BE2C (cell line): Measurements from ENCODE around the gene CASK.

Experiments used
- DNase-seq: peaks from one replicate; pipeline ENCODE4 v3.0.0-alpha.2; 2020
- H3K27me3 ChIP-seq: fragments of 250-450 bp; sonication (Bioruptor Pico); 2 replicates; pipeline ENCODE4 v1.5.1; 2020; ENCODE audit warnings: mild to moderate bottlenecking
- H3K36me3 ChIP-seq: fragments of 250-450 bp; sonication (Bioruptor Pico); 2 replicates; pipeline ENCODE4 v1.5.1; 2020; ENCODE audit warnings: mild to moderate bottlenecking
- H3K4me1 ChIP-seq: fragments of 250-450 bp; sonication (Bioruptor Pico); 2 replicates; pipeline ENCODE4 v1.5.1; 2020
- H3K4me3 ChIP-seq: 2 replicates; pipeline ENCODE4 v1.5.1; 2011; ENCODE audit warnings: low read depth, low read length
- H3K9me3 ChIP-seq: fragments of 250-450 bp; sonication (Bioruptor Pico); 2 replicates; pipeline ENCODE4 v1.5.1; 2020
- TF ChIP-seq, protein P1 (sequence below): IDR thresholded peaks from 2 replicates; pipeline ENCODE4 v1.5.1; 2012; ENCODE audit warnings: mild to moderate bottlenecking, low read depth, low read length

CASK gene

DNA sequence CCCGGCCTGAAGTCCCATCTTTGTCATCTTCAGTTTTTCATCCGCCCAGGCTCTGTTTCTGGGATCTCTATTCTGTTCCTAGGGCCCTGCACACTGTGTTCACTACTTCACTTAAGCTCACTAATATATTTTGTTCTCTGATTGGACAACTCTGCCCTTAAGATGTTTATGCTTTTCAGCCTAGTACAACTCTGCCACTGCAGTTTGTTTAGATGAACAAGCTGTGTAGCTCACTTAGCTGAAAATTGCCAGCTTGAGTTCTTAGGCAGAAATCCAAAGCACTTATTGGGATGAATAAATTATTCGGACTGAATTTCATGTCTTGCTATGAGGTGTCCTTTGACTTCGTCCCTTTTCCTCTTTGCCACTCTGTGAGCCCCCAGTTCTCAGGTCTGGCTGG, 415.4 kb downstream of the CASK start:
- DNase-seq = no peak
- no peaks in the 10 kb centered on the region for H3K9me3 ChIP-seq
- H3K4me1 ChIP-seq = no peaks in the 10 kb centered on the region
- no peak overlapping the region for H3K4me3 ChIP-seq
- H3K27me3 ChIP-seq = no peaks in the 10 kb centered on the region
- TF ChIP-seq, protein P1, sequence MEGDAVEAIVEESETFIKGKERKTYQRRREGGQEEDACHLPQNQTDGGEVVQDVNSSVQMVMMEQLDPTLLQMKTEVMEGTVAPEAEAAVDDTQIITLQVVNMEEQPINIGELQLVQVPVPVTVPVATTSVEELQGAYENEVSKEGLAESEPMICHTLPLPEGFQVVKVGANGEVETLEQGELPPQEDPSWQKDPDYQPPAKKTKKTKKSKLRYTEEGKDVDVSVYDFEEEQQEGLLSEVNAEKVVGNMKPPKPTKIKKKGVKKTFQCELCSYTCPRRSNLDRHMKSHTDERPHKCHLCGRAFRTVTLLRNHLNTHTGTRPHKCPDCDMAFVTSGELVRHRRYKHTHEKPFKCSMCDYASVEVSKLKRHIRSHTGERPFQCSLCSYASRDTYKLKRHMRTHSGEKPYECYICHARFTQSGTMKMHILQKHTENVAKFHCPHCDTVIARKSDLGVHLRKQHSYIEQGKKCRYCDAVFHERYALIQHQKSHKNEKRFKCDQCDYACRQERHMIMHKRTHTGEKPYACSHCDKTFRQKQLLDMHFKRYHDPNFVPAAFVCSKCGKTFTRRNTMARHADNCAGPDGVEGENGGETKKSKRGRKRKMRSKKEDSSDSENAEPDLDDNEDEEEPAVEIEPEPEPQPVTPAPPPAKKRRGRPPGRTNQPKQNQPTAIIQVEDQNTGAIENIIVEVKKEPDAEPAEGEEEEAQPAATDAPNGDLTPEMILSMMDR = no peak
- no peaks in the 10 kb centered on the region for H3K36me3 ChIP-seq

DNA sequence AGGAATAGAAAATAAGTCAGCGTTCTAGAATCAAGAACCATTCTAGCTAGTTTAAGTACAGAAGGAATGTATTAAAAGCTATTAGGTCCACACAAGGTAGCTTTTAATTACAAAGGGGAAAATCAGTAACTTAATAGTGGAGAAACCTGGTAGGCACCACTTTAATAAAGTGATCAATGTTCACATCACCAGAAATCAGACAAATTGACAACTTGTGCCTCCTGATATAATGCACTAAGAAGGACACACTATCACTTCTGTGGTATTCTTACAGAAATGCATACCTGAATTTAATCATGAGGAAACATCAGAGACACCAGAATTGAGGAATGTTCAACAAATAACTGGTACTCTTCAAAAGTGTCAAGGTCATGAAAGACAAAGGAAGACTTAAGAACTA, 421.4 kb downstream of the CASK start:
- no peak for DNase-seq
- Histone ChIP-seq H3K36me3 (no peaks in the 10 kb centered on the region), H3K27me3 (no peaks in the 10 kb centered on the region), H3K4me1 (no peaks in the 10 kb centered on the region), H3K4me3 (no peak overlapping the region), H3K9me3 (no peaks in the 10 kb centered on the region)
- TF ChIP-seq, protein P1 = no peak

GRCh38 chrX:41499984-41500383, 423.4 kb downstream of the CASK start:
- H3K4me3 ChIP-seq = no peak overlapping the region
- DNase-seq = no peak
- TF ChIP-seq, protein P1 = no peak

DNA sequence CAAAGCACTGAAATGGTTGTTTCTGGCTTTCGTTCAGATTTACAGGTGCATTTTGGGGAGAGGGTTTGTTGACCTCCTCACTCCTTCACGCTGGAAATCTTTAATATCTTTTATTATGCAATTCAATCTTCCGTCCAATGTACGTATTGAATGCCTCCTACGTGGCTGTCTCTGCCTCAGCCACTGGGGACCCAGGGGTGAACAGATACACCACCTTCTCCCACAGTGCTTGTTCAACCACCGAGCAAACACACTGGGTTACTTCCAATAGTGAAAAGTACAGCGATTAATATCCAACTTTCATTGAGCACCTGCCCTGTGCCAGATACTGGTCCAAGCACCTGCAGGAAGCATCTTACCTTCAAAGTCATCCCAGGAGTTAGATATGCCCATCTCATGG, 424.2 kb downstream of the CASK start:
- no peaks in the 10 kb centered on the region for H3K36me3 ChIP-seq
- TF ChIP-seq, protein P1 = no peak
- no peaks in the 10 kb centered on the region for H3K9me3 ChIP-seq
- DNase-seq = no peak
- H3K4me3 ChIP-seq = no peak overlapping the region
- no peaks in the 10 kb centered on the region for H3K27me3 ChIP-seq
- no peaks in the 10 kb centered on the region for H3K4me1 ChIP-seq

More at GRCh38 chrX:41499984-41500383, 423.4 kb downstream of the CASK start:
- Histone ChIP-seq H3K36me3 (no peaks in the 10 kb centered on the region), H3K27me3 (no peaks in the 10 kb centered on the region), H3K9me3 (no peaks in the 10 kb centered on the region), H3K4me1 (no peaks in the 10 kb centered on the region)

DNA sequence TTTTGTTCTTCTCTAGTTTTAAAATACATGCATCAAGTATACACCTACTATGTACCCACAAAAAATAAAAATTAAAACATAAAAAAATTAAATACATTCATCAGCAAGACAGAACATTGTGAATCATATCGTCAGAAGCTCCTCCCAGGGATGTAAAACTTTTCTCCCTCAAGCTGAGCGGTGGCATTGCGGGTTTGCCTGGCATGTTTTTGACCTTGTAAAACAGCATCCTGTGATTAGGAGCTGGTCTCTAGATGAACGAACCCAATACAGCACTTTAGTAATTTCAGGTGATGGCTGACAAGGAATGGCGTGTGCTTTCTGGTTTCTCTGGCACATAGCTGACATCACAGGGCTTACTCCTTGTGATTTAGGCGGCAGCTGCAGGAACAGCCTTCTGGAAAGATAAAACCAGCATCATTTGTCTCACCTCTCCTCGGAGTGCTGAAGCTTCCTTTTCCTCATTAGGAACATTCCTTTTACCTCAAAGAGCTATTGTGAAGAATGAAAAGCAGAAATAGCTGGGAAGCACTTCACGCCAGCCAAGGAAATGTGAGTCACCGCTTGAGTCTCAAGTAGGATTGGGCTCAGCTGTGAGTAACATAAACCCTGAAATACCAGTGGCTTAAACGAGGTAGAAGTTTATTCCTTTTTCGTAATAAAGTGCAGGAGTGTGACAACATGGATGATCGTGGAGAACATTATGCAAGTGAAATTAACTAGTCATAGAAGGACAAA, 431.9 kb downstream of the CASK start:
- TF ChIP-seq, protein P1 = no peak
- Histone ChIP-seq H3K4me1 (no peaks in the 10 kb centered on the region), H3K9me3 (no peaks in the 10 kb centered on the region), H3K4me3 (no peak overlapping the region), H3K27me3 (no peaks in the 10 kb centered on the region), H3K36me3 (no peaks in the 10 kb centered on the region)
- no peak for DNase-seq

- DNase-seq = no peak
- no peak overlapping the region for H3K4me3 ChIP-seq
- H3K36me3 ChIP-seq = no peaks in the 10 kb centered on the region
- H3K4me1 ChIP-seq = no peaks in the 10 kb centered on the region
- TF ChIP-seq, protein P1 = no peak
- no peaks in the 10 kb centered on the region for H3K27me3 ChIP-seq
- no peaks in the 10 kb centered on the region for H3K9me3 ChIP-seq
Measured at GRCh38 chrX:41490446-41490845, 432.9 kb downstream of the CASK start.
